GM20000 (cell line): ENCODE data around the gene PNN.
"Not testable (repeated sequence)": the region's sequence is repeated elsewhere in the genome, so short reads cannot be mapped to it uniquely, and the experiment has no call there.

Source experiments
- DNase-seq: peaks from one replicate; pipeline ENCODE4 v3.0.0; 2012; ENCODE audit warnings: low spot score
- CTCF ChIP-seq: IDR thresholded peaks from 2 replicates; pipeline ENCODE4 v1.5.1; 2012; ENCODE audit warnings: mild to moderate bottlenecking, control low read depth; ENCODE audit errors: extremely low read depth, missing control alignments

PNN gene

GRCh38 chr14:39181693-39182047 is 6.6 kb downstream of the PNN start:
- no peak for DNase-seq
- no peak for TF ChIP-seq CTCF

GRCh38 chr14:39182770-39183684 is 8.0 kb downstream of the PNN start:
- TF ChIP-seq CTCF = no peak
- no peak for DNase-seq

- not testable (repeated sequence) for DNase-seq
Observed at GRCh38 chr14:39183685-39184003, 8.6 kb downstream of the PNN start.

- TF ChIP-seq CTCF = no peak
- DNase-seq = no peak
Observed at GRCh38 chr14:39184628-39185255, 9.7 kb downstream of the PNN start.

- DNase-seq = no peak
- TF ChIP-seq CTCF = no peak
Observed at GRCh38 chr14:39185256-39186049, 10.4 kb downstream of the PNN start.

GRCh38 chr14:39186941-39187525 is 12.0 kb downstream of the PNN start:
- TF ChIP-seq CTCF = no peak
- no peak for DNase-seq

GRCh38 chr14:39203659-39204606 is 28.9 kb downstream of the PNN start:
- DNase-seq = no peak
- TF ChIP-seq CTCF = no peak

- not testable (repeated sequence) for DNase-seq
Observed at GRCh38 chr14:39207430-39207829, 32.4 kb downstream of the PNN start.
